Stimulated activated CD8-positive, alpha-beta memory T cell treated with anti-CD3 and anti-CD28 coated beads, Interleukin-12 subunit alpha, Interleukin-12 subunit beta, amount 100 ng/mL, for 24 hours (primary cell): ENCODE measurements around the gene NANOS2.

Source experiments
- DNase-seq: peaks from one replicate; pipeline ENCODE4 v3.0.0-alpha.2; 2020; ENCODE audit errors: extremely low read depth

The NANOS2 gene

DNA sequence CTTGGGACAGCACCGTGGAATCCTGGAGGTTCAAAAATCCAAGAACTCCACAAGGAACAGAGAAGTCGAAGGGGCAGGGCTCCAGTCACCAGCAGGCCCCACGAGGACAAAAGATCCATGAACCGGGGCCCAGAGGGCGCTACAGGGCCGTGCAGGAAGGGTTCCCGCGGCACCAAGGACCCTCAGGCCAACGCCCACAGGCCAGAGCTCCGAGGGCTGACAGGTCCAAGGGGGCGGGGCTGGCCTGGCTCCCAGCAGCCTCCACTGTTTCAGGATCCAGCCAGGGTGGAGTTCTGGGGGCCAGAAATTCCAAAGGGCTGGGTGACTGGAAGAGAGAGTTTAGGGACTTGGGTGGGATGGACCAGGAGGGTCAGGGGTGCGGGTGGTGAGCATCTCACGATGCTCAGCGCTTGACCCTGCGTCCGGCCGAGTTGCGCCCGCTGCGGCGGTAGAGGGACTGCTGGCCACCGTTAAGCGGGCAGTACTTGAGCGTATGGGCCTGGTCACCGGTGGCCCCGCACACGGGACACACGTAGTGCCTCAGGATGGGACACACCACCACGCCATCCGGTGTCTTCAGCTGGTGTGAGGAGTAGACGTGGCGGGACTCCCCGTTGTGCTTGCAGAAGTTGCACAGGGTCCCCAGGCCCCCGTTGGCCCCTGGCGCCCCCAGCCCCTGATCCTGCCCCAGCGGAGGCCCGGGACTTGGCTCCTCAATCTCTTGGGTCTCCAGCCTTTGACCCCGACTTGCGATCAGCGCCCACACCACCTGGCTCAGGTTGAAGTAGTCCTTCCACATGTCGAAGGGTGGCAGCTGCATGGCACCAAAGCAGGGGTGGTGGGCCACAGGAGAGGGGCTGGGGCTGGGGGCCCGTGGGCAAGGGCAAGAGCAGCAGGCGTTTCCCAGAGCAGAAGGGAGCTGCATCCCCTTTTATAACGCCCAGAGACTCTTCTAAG is at the start of gene NANOS2:
Gene NANOS2 (minus strand): TSS at position 905 of the 957 bp plus-strand sequence. CDS start 85 bp downstream, at position 820.
- DNase-seq: no peak

DNA sequence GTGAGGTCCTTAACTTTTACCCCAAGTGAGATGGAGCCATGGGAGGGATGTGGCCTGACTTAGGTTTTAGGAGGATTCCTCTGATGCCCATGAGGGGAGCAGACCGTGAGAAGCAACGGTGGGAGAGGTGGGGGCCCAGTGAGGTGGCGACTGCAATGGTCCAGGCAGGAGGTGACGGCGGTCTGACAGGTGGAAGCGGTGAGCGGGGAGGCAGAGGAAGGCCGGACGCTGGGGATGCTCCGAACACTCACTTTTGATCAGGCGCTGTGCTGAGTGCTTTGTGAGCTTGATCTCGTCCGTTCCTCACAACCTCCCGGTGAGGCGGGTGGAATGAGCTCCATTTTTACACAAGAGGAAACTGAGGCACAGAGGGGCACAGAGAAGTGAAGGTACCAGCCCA is 47.4 kb upstream of the NANOS2 start:
- DNase-seq: no peak

DNA sequence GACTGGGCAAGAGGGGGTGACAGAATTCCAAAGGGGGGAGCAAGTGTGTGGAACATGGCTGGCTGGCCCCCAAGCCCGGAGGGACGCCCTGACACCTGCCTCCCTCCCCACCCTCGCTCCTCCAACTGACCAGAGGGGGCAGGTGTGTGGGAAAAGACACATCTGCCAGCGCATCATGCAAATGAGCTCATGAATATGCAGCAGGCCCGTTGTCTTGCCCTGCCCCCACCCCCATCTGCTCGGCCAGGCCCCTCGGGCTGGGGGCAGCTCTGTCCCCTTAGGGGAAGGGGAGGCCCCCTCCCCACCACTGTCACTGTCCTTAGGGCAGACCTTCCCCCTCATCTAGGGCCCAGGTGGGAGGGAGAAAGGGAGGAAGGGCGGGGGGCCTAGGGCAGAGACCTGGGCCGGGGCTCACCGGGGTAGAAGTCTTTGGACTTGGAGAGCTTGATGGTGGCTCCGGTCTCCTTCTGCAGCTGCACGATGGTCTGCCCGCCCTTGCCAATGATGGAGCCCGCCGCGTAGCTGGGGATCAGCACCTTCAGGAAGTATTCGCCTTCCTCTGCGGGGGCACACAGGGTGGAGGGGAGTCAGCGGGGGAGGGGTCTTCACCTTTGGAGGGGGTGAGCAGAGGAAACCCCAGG is 46.1 kb upstream of the NANOS2 start:
- DNase-seq: no peak

DNA sequence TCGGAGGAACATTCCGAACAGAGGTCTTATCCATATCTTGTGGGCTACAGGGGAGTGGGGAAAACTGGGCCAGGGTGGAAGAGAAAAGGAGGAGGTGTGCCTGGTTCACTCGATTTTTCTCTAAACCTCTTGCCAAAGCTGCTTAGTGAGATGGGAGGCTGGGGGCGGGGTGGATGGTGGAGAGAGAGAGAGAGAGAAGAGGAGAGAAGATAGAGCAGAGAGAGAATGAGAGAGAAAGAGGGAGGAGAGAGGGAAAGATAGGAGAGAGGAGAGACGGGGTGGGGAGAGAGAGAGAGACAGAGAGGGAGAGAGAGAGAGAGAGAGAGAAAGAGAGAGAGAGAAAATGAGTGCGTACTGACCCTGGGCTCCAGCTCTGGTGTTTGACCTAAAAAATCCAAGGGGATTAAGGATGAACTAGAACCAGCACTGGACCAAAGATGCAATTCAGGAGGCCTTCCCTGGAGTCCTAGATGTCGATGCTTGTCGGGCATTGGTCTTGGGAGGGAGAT is 45.0 kb upstream of the NANOS2 start:
- DNase-seq: no peak

DNA sequence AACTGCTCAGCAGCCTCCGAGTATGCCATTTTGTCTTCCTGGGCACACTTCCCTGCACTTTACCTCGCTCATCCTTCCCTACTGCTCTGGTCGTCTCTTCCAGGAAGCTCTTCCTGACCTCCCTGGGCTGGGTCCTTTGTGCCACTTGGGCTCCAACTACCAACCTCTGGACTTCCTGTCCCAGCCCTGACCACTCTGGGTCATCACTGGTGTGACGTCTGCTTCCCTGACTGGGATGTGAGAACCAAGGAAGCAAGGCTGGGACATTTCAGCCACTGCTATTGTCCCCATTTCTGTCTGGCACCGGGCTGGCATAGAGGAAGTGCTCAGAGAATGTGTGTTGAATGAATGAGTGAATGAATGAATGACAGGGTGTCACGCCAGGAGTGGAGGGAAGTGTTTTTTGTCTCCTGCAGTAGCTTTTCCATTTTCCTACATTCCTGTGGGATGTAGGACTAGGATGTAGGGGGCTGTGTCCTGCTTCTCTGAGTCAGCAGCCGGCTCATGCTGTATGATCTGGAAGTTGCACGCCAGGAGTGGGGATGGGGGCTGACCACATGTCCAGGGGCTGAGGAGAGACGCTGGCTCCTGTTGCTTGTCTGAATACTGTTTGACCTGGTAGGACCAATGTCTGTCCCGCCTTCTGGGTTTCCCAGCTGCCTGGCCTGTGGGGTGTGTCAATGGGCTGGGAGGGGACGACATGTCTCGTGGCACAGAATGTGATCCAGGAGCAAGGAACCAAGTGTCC is 44.4 kb upstream of the NANOS2 start:
- no peak for DNase-seq

DNA sequence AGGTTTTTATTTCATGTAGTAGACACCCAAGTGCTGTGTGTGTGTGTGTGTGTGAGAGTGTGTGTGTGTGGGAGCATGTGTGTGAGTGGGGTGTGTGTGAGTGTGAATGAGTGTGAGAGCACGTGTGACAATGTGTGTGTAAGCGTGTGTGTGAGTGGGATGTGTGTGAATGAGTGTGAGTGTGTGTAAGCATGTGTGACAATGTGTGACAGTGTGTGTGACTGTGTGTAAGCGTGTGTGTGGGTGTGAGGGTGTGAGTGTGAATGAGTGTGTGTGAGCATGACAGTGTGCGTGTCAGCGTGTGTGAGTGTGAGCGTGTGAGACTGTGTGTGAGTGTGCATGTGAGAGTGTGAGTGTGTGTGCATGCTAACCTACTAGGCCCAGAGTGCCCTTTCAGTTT is 43.7 kb upstream of the NANOS2 start:
- no peak for DNase-seq

DNA sequence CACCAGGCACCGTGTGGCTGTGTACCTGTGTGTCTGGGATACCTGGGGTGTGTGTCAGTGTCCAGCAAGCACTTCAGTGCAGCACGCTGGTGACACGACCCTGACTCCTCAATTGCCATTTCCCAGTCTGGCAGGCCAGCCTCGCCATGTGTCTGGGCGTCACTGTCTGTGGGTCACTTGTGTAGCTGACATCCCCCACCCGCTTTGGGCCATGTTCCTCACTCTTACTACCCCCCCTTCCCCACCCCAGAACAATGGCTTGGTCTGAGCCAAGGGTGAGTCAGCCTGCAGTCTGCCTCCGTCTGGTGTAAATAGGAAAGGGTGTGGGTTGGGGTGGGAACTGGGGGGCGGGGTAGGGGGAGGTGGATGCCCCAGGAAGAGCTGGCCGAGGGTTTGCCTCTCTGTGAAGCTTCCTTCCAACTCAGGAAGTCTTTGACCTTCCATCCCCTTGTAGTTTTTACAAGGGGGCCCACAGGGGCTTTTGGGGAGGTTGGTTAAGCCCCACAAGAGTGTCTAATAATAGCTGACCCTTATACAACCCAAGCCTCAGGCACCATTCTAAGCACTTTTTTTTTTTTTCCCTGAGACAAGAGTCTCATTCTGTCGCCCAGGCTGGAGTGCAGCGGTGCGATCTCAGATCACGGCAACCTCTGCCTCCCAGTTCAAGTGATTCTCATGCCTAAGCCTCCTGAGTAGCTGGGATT is 41.5 kb upstream of the NANOS2 start:
- no peak for DNase-seq

DNA sequence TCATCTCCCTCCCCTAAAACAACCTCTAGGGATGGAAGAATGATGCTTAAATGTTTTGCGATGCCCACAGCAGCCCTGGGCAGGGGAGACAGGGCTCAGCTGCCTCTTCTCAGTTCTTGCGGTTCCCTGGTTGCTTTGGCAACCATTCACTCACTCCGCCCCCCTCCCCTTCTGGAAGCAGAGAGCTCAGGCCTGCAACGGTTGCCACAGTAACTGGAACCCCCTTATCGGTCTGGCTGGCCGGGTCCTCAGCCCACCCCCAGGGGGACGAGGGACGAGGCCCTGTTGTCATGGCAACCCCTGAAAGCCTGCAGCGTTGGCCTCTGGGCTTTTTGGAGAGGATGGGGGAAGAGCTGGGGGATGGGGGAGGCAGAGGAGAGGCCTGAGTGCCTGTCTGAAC is 39.6 kb upstream of the NANOS2 start:
- DNase-seq: no peak

DNA sequence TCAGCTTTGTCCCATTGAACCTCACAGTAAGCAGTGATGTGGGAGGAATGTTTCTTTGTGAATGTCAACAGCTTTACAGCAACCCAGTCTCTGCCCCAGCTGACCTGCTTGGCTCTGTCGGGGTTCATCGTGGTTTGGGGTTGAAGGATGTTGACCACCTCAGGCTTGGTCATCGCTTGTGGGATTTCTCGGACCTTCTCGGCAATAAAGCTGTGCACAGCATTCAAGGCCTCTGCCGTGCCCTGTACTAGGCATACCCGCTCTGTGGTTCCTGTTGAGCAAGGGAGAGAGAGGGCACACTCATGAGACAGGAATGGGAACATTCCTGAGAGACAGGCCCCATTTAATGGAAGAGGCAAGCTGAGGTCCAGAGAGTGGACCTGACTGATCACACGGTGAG is 39.1 kb upstream of the NANOS2 start:
- DNase-seq: no peak

DNA sequence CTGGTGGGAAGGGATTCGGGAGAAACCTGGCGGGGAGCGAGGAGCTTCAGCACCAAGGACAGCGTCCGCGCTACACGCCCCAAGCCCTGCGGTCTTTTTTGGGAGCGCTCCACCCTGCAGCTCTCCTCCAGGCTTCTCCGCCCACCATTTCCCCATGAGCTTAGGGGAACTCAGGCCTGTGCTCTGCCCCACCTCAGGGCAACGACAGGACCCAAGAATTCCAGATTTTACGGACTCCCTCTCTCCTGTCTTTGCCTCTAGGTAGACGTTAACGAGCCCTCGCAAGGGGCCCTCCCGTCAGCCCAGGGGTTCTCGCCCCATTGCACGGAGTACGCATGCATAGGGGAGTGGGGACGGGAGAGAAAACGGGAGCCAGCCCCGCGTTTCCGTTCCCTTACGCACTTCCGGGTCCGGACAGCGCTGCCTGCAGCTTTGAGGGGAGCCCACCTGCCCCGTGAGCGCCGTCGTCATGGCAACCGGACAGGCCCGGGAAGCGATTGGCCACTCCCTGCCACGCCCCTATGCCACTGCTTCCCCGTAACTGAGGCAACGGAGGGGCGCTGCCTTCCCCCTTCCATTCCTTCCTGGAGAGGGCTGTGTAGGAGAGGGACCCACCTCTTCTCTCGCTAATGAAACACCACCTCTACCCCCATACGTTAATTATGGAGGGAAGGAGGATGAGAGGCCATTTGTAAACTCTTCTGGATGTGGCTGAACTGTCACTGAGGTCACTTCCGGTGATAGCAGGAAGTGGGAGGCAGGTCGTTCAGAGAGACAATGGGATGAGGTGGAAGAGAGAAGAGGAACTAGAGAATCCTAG is 38.3 kb upstream of the NANOS2 start:
- no peak for DNase-seq

DNA sequence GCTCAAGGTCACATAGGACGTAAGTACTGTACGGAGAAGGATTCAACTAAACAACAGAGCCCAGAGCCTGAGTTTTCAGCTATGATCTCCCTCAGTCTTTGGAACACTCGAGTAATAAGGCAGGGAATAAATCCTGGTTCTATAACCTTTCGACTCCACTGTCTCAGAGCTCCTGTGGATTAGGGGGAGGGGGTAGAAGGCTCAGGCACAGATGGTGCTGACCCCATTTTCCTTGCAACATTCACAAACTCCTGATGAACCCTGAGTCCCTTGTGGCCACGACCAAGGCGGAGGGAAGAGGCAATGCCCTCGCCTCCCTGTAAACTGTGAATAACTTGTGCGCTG is 37.7 kb upstream of the NANOS2 start:
- DNase-seq: no peak

DNA sequence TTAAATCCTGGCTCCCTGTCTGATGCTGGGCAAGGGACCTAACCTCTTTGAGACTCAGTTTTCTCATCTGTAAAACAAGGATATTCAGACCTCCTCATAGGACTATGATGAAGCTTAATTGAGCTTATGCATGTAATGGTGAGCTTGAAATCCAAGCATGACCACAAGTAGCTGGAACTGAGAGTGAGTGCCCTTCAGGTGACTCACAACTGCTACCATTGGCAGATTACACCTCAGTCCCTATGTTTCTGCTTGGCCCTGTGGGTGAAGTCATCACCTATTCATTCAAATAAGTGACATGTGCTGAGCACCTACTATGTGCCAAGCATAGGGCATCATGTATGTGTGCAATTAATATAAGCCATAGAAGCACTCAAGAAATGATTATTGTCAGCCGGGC is 33.3 kb upstream of the NANOS2 start:
- DNase-seq: no peak

DNA sequence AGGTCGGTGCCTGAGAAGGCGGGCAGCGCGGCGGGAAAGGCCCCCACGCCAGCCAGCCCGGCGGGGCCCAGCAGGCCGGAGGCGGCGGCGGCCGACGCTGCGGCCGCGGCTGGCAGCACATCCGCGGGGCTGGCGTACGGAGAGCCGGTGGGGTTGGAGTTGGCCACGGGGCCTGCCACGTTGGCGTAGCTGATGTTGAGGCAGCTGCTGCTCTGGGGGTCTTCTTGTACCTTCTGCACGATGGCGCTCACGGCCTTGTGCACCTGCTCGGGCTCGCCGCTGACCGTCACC is 25.9 kb upstream of the NANOS2 start:
- no peak for DNase-seq

DNA sequence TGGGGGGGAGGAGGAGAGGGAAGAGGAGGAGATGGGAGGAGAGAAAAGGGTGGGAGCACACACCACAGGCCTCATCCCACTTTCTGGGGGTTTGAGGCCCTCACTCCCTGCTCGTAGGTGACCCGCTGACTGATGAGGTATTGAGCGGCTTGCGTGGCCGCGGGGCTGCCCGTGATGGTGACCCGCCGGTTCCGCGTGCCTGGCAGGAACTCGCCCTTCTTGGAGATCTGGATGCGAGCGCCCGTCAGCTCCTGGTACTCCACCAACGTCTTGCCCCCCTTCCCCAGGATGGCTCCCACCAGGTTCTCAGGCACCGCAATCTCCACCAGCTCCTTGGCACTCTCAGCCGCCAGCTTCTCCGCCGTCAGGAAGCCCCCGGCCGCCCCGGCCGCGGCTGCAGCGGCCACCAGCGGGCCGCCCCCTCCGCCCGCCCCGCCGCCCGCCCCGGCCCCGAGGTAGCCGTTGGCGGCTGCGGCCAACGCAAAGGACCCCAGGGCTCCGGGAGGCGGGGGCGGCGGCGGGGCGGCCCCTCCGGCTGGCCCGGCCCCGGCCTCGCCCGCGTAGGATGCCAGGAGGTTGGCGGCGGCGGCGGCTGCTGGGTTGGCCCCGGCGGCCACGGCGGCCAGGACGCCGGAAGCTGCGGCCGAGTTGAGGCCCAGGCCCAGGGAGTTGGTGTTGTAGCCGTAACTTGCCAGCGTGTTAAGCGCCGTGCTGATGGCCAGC is 25.4 kb upstream of the NANOS2 start:
- DNase-seq: no peak

DNA sequence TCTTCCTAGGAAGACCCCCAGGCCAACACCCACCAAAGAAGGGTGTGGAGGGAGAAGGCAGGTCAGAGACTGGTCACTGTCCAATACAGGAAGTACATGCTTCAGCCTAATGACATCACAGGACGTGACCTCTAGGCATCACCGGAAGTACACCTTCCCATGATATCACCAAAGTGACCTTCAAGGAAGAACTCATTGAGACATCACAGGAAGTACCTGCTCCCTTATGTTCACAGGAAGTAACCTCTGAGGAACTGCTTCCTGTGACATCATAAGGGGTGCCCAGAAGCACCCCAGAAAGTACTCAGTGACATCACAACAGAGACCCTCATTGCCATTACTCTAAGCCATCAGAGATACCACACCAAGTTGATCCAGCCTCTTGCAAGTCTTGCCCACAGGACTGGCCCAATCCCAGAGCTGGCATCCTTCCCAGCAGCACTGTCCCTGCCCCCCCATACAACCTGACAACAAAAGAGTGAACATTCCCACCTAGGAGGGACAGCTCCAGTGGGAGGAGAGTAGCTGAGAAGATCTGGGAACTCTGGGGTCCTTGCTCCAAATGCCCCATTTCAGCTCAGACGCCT is 24.2 kb upstream of the NANOS2 start:
- DNase-seq: no peak

DNA sequence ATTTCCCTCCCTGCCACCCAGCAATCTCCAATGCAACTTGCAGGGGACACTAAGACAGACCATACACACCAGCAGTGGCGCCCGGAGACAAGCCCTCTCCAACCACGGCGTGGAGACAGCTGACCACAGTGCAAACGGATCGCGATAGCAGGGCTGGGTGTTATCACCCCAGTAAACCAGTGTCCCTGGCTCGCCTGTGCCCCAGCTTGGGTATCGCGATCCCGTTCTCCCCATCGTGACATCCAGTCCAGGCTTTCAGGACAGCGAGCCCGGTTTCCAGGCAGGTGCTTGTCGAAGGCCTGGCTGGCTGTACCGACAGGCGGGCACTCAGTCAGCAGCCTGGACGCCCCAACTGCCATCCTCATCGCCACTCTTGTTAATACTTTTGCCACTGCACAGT is 20.7 kb upstream of the NANOS2 start:
- no peak for DNase-seq

DNA sequence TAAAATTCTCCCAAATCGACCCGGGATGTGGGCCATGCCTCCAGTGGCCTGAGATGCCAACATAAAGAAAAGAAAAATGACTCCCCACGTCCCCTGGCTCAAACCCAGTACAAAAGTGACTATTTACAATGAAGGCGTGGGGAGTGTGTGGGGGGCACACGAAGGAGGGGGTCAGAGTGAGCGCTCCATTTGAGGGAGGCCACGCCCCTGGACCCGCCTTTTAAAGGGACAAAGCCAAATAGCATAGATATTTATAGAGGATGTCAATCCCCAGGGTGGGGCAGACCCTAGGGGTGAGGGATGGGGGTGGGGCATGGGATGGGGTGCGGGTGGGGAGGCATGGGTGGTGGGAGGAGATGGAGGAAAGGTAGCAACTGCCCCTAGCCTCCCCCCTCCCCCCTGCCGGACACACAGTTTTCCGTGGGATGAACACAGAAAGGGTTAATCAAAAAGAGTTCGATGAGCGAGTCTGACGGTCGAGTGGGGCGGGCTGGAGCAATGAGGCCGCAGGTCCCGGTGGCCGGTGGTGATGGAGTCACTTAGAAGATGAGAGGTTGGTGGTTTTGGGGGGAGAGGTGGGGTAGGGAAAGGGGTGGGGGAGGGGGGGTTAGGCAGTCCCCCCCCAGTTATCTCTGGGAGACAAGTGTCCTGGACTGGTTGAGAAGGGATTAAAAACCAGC is 20.1 kb upstream of the NANOS2 start:
- no peak for DNase-seq

DNA sequence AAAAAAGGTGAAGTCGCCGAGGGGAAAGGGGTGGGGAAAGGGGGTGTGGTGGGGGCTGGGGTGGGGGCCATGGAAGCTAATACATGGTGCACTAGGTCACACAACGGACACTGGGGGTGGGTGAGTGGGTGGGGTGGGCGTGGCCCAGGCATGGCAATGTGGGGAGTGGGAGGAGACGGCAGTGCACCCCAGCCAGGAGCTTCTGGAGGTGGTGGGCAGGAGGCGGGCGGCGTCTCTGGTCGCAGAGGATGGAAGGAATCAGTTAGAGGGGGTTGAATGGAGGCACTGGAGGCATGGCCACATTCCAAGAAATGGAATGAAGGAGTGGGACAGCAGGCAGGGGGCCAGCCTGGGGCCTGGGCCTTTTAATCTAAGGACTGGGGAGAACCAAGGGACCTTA is 19.2 kb upstream of the NANOS2 start:
- DNase-seq: no peak

DNA sequence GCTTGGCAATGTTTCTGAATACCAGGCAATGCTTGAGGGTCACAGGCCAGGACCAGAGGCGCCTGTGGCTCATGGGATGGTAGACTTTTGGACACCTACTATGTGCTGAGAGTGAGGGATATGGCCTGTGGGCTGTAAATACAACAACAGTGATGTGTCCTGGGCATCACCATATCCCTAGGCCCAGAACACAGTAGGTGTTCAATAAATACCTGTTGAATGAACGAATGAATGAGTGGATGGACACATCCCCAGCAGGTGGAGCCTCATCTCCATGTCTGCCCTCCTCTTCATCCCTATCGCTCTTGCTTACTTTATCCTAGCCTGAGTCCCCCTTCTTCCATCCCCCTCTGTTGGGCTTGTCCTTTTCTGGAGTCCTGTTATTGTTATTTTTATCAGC is 16.5 kb upstream of the NANOS2 start:
- DNase-seq: no peak

DNA sequence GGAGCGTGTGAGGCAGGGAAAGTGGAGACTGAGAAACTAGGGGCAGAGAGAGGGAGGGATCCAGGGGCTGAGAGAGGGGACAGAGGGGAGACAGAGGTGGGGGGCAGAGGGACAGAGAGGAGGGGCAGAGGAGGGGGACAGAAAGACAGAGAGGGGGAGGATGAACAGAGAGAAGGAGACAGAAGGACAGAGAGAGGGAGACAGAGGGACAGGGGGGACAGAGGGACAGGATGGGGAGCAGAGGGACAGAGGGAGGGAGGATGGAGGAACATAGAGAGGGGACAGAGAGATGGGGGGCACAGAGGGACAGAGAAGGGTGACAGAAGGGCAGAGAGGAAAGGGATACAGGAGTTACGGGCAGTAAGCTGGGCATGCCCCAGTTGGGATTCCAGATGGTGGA is 14.7 kb upstream of the NANOS2 start:
- DNase-seq: no peak
